NCI-H2196 treated with DMSO at 0.1 percent for 48 hours (cell line): ENCODE data around the gene LRRTM4.

Source experiments
- DNase-seq: peaks from one replicate; lab custom pipeline; 2025; ENCODE audit not compliant: unreplicated experiment; lab: John Stamatoyannopoulos, UW

The LRRTM4 gene

GRCh38 chr2:77479395-77479794, 42.8 kb downstream of the LRRTM4 start:
- DNase-seq: no peak

- no peak for DNase-seq
These were observed 52.1 kb downstream of the LRRTM4 start for GRCh38 chr2:77470096-77470495.

GRCh38 chr2:77469106-77469505, 53.1 kb downstream of the LRRTM4 start:
- no peak for DNase-seq

GRCh38 chr2:77459840-77460239, 62.3 kb downstream of the LRRTM4 start:
- DNase-seq: no peak

- no peak for DNase-seq
These were observed 64.0 kb downstream of the LRRTM4 start for GRCh38 chr2:77458216-77458615.

- no peak for DNase-seq
These were observed 64.5 kb downstream of the LRRTM4 start for GRCh38 chr2:77457665-77458064.

- no peak for DNase-seq
These were observed 79.1 kb downstream of the LRRTM4 start for GRCh38 chr2:77443076-77443475.

GRCh38 chr2:77434880-77435279, 87.3 kb downstream of the LRRTM4 start:
- DNase-seq: no peak

- DNase-seq: no peak
These were observed 93.2 kb downstream of the LRRTM4 start for GRCh38 chr2:77428946-77429345.

GRCh38 chr2:77421971-77422370, 100.2 kb downstream of the LRRTM4 start:
- no peak for DNase-seq

- no peak for DNase-seq
These were observed 103.6 kb downstream of the LRRTM4 start for GRCh38 chr2:77418537-77418936.

GRCh38 chr2:77404189-77404588, 118.0 kb downstream of the LRRTM4 start:
- DNase-seq: no peak

- no peak for DNase-seq
These were observed 123.1 kb downstream of the LRRTM4 start for GRCh38 chr2:77398970-77399600.

- no peak for DNase-seq
These were observed 124.4 kb downstream of the LRRTM4 start for GRCh38 chr2:77397763-77398162.

GRCh38 chr2:77395011-77395410, 127.2 kb downstream of the LRRTM4 start:
- DNase-seq: no peak

GRCh38 chr2:77391119-77391518, 131.1 kb downstream of the LRRTM4 start:
- DNase-seq: no peak

- no peak for DNase-seq
These were observed 134.9 kb downstream of the LRRTM4 start for GRCh38 chr2:77387324-77387723.

GRCh38 chr2:77372636-77373035, 149.5 kb downstream of the LRRTM4 start:
- no peak for DNase-seq

GRCh38 chr2:77370511-77370910, 151.7 kb downstream of the LRRTM4 start:
- DNase-seq: no peak

- DNase-seq: no peak
These were observed 158.9 kb downstream of the LRRTM4 start for GRCh38 chr2:77363277-77363676.

- no peak for DNase-seq
These were observed 173.4 kb downstream of the LRRTM4 start for GRCh38 chr2:77348821-77349220.

- no peak for DNase-seq
These were observed 186.2 kb downstream of the LRRTM4 start for GRCh38 chr2:77336013-77336412.

- no peak for DNase-seq
These were observed 193.8 kb downstream of the LRRTM4 start for GRCh38 chr2:77328134-77328931.
